ENCODE results near the gene POLRMT. TPM values are rescaled to one million over a fixed set of nuclear protein-coding genes. Genes with fewer than 3 reads are reported as not detected.

Gene POLRMT
- total and polyA plus RNA-seq, 4 donors: 16.0 to 41.4 (median 35.1) TPM

DNA sequence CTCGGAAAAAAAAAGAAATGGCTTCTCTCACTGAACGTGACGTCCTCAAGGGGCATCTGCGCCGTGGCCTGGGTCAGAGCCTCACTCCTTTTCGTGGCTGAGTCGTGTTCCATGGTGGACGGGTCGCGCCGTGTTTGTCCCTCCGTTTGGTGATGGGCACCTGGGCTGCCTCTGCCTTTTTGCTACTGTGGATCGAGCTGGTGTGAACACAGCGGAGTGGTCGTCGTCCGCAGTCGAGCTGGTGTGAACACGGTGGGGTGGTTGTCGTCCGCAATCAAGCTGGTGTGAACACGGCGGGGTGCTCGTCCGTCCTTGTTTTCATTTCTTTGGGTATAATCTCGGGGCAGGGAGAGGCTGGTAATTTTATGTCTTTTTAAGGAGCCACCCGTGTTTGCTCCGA, 32.0 kb downstream of the POLRMT start:
- no peaks in the 10 kb centered on the region for H3K4me1 ChIP-seq (ENCODE audit: control insufficient read depth in 4 of 4, insufficient read depth in 4 of 4, low read length in 3 of 4)
- no peak overlapping the region for H3K4me3 ChIP-seq (ENCODE audit: low read depth in 1 of 3, low read length in 3 of 3)
- H3K27ac ChIP-seq (ENCODE audit: low read depth in 1 of 2, low read length in 2 of 2): no peak overlapping the region
- WGBS: 92% methylated on average over 28 of the region's 28 CpGs
- TF ChIP-seq NR2F2 (IDR thresholded peaks at IDR 0.05): no peak
- no peak for TF ChIP-seq TAF1 (conservative IDR thresholded peaks at IDR 0.05)
- TF ChIP-seq EGR1 (IDR thresholded peaks at IDR 0.05; ENCODE audit: low read depth in 2 of 2): no peak
- TF ChIP-seq RXRA (IDR thresholded peaks at IDR 0.05): no peak
- no peak for TF ChIP-seq FOXA1 (IDR thresholded peaks at IDR 0.05)
- TF ChIP-seq, protein P1, sequence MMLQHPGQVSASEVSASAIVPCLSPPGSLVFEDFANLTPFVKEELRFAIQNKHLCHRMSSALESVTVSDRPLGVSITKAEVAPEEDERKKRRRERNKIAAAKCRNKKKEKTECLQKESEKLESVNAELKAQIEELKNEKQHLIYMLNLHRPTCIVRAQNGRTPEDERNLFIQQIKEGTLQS (IDR thresholded peaks at IDR 0.05): no peak
- no peak for TF ChIP-seq HNF4A (conservative IDR thresholded peaks at IDR 0.05)
- TF ChIP-seq, protein P2, sequence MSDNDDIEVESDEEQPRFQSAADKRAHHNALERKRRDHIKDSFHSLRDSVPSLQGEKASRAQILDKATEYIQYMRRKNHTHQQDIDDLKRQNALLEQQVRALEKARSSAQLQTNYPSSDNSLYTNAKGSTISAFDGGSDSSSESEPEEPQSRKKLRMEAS (IDR thresholded peaks at IDR 0.05): no peak
- no peak for TF ChIP-seq SP1 (IDR thresholded peaks at IDR 0.05)
- TF ChIP-seq, protein P3, sequence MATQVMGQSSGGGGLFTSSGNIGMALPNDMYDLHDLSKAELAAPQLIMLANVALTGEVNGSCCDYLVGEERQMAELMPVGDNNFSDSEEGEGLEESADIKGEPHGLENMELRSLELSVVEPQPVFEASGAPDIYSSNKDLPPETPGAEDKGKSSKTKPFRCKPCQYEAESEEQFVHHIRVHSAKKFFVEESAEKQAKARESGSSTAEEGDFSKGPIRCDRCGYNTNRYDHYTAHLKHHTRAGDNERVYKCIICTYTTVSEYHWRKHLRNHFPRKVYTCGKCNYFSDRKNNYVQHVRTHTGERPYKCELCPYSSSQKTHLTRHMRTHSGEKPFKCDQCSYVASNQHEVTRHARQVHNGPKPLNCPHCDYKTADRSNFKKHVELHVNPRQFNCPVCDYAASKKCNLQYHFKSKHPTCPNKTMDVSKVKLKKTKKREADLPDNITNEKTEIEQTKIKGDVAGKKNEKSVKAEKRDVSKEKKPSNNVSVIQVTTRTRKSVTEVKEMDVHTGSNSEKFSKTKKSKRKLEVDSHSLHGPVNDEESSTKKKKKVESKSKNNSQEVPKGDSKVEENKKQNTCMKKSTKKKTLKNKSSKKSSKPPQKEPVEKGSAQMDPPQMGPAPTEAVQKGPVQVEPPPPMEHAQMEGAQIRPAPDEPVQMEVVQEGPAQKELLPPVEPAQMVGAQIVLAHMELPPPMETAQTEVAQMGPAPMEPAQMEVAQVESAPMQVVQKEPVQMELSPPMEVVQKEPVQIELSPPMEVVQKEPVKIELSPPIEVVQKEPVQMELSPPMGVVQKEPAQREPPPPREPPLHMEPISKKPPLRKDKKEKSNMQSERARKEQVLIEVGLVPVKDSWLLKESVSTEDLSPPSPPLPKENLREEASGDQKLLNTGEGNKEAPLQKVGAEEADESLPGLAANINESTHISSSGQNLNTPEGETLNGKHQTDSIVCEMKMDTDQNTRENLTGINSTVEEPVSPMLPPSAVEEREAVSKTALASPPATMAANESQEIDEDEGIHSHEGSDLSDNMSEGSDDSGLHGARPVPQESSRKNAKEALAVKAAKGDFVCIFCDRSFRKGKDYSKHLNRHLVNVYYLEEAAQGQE (IDR thresholded peaks at IDR 0.05): no peak
- TF ChIP-seq JUND (IDR thresholded peaks at IDR 0.05): no peak
- TF ChIP-seq FOXA2 (IDR thresholded peaks at IDR 0.05): no peak
- no peak for TF ChIP-seq HNF4G (IDR thresholded peaks at IDR 0.05)
- no peak for TF ChIP-seq YY1 (IDR thresholded peaks at IDR 0.05)
- no peaks in the 10 kb centered on the region for H3K36me3 ChIP-seq (ENCODE audit: control insufficient read depth in 4 of 4, insufficient read depth in 3 of 4, low read depth in 1 of 4, low read length in 3 of 4)
- H3K9me3 ChIP-seq (ENCODE audit: control insufficient read depth in 4 of 4, low read length in 3 of 4): no peaks in the 10 kb centered on the region
- H3K9ac ChIP-seq (ENCODE audit: low read depth in 1 of 2, low read length in 2 of 2): no peak overlapping the region
- H3K27me3 ChIP-seq (ENCODE audit: control insufficient read depth in 4 of 4, insufficient read depth in 4 of 4, low read length in 3 of 4): no peaks in the 10 kb centered on the region
- no peak for DNase-seq (ENCODE audit: low spot score)

DNA sequence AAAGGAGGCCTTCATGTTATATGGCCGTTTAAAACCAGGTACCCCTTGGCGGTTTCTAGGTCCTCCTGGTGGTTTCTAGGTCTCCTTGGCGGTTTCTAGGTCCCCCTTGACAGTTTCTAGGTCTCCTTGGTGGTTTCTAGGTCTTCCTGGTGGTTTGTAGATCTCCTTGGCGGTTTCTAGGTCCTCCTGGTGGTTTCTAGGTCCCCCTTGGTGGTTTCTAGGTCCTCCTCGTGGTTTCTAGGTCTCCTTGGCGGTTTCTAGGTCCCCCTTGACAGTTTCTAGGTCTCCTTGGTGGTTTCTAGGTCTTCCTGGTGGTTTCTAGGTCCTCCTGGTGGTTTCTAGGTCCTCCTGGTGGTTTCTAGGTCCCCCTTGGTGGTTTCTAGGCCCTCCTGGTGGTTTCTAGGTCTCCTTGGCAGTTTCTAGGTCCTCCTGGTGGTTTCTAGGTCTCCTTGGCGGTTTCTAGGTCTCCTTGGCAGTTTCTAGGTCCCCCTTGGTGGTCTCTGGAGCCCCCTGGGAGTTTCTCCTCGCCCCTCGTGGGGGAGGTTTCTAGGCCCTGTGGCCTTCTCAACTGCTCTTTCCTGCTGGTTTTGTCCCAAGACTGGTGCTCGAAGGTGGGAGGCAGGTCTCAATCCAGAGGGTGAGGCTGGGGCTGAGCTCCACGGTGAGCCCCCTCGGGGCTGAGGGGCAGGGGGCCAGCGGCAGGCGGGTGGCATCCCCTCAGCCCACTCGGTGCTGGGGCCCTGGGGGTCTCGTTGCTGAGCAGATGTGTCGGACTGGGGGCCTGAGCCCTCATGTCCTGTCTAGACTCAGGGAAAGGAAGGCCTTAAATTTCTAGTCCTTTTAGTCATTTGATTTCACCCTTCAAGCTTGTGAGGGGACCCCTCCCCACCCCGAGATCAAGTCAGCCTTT, 35.7 kb downstream of the POLRMT start:
- Histone ChIP-seq H3K27ac (ENCODE audit: low read depth in 1 of 2, low read length in 2 of 2) (no peak overlapping the region), H3K9ac (ENCODE audit: low read depth in 1 of 2, low read length in 2 of 2) (no peak overlapping the region), H3K9me3 (ENCODE audit: control insufficient read depth in 4 of 4, low read length in 3 of 4) (no peaks in the 10 kb centered on the region), H3K36me3 (ENCODE audit: control insufficient read depth in 4 of 4, insufficient read depth in 3 of 4, low read depth in 1 of 4, low read length in 3 of 4) (no peaks in the 10 kb centered on the region), H3K4me1 (ENCODE audit: control insufficient read depth in 4 of 4, insufficient read depth in 4 of 4, low read length in 3 of 4) (no peaks in the 10 kb centered on the region), H3K4me3 (ENCODE audit: low read depth in 1 of 3, low read length in 3 of 3) (no peak overlapping the region), H3K27me3 (ENCODE audit: control insufficient read depth in 4 of 4, insufficient read depth in 4 of 4, low read length in 3 of 4) (peaks cover 0 to 4% (median 0%) of the 10 kb centered on the region in 4 donors)
- 75% methylated on average over 18 of the region's 18 CpGs for WGBS
- TF ChIP-seq RAD21 (IDR thresholded peaks at IDR 0.05) (no peak), HNF4A (conservative IDR thresholded peaks at IDR 0.05) (no peak)
- TF ChIP-seq, protein P3 (IDR thresholded peaks at IDR 0.05): no peak
- TF ChIP-seq, protein P4, sequence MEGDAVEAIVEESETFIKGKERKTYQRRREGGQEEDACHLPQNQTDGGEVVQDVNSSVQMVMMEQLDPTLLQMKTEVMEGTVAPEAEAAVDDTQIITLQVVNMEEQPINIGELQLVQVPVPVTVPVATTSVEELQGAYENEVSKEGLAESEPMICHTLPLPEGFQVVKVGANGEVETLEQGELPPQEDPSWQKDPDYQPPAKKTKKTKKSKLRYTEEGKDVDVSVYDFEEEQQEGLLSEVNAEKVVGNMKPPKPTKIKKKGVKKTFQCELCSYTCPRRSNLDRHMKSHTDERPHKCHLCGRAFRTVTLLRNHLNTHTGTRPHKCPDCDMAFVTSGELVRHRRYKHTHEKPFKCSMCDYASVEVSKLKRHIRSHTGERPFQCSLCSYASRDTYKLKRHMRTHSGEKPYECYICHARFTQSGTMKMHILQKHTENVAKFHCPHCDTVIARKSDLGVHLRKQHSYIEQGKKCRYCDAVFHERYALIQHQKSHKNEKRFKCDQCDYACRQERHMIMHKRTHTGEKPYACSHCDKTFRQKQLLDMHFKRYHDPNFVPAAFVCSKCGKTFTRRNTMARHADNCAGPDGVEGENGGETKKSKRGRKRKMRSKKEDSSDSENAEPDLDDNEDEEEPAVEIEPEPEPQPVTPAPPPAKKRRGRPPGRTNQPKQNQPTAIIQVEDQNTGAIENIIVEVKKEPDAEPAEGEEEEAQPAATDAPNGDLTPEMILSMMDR (IDR thresholded peaks at IDR 0.05; ENCODE audit: low read depth, low read length, missing input control): no peak
- TF ChIP-seq, protein P5, sequence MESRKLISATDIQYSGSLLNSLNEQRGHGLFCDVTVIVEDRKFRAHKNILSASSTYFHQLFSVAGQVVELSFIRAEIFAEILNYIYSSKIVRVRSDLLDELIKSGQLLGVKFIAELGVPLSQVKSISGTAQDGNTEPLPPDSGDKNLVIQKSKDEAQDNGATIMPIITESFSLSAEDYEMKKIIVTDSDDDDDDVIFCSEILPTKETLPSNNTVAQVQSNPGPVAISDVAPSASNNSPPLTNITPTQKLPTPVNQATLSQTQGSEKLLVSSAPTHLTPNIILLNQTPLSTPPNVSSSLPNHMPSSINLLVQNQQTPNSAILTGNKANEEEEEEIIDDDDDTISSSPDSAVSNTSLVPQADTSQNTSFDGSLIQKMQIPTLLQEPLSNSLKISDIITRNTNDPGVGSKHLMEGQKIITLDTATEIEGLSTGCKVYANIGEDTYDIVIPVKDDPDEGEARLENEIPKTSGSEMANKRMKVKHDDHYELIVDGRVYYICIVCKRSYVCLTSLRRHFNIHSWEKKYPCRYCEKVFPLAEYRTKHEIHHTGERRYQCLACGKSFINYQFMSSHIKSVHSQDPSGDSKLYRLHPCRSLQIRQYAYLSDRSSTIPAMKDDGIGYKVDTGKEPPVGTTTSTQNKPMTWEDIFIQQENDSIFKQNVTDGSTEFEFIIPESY (IDR thresholded peaks at IDR 0.05): no peak
- no peak for DNase-seq (ENCODE audit: low spot score)

Measured in liver (tissue), 9 donors.